ENCODE results near the gene GH1.
A peak's percentile ranks its signal among the peaks of the same experiment; 100 is the strongest.

The GH1 gene

DNA sequence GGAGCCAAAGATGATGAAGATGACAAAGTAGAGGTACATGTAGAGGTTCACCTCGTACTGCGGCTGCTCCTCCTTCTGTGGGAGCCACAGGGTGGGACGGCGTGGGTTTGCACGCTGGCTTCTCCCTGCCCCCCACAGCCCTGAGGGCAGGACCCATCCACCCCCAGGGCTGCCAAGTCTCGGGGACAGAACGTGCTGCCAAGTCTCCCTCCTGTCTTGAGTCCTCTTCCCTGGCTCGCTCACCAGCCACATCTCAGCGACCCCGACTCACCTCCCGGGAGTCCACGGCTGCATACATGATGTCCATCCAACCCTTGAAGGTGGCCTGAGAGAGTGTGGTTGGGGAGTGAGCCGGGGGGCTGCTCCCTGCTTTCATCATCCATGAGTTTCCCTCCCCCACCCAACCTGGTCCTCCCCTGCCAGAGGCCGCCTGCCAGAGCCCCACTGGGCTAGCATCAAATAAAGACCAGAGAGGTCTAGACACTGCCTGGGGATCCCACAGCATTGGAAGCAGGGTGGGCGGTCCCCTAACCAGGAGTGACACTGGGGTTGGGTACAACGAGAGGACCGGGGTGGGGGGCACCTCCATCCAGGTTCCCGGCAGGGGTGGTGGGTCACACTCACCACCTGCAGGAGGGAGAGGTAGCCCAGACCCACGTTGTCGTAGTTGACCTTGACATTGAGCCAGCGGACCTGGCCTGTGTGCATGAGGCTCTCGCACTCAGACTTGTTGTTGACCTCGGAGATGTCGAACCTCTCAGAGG is 26.3 kb upstream of the GH1 start:
- DNase-seq (ENCODE audit: low read depth) = no peak

DNA sequence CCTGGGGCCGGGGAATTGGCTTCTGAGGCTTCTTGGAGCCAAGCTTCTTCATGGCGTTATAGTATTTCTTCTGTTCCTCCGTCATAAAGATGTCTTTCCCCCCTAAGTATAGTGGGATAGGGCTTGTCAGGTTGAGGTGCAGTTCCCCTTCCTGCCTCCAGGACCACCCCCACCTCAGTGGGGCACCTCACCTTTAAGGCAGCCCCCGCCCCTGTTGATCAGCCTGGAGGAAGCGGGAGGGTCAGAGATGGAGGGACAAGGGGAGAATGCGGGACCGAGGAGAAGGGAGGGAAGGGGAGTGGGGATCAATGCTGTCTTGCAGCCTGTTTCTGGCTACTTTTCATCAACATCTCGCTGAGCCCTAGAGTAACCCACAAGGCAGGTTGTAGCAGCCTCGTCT is 25.1 kb upstream of the GH1 start:
- DNase-seq (ENCODE audit: low read depth) = no peak

DNA sequence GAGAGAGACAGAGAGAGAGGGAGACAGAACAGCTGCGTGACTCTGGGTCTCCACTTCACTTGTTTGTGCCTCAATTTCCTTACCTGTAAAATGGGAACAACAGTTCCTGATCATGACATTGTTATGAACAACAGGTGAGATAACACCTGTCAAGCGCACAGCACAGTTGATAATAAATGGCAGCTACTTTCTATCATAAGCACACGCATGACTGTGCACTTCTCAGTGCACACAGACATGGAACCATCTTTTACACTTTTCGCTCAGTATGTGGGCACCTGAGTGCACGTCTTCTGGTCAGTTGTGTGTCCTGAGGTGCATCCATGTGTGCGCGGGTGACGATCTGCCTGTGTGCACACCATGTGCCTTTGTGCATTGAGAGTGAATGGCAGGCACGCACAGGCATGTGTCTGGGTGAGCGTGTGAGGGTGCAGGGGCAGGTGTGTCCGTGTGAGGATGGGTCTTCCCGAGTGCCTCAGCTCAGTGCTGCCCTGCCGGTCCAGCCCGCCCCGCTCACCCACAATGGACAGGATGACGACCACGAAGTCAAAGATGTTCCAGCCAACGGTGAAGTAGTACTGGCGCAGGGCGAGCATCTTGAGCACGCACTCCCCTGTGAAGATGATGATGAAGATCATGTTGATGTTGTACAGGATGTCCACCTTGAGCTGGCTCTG is 23.8 kb upstream of the GH1 start:
- DNase-seq (ENCODE audit: low read depth) = no peak

DNA sequence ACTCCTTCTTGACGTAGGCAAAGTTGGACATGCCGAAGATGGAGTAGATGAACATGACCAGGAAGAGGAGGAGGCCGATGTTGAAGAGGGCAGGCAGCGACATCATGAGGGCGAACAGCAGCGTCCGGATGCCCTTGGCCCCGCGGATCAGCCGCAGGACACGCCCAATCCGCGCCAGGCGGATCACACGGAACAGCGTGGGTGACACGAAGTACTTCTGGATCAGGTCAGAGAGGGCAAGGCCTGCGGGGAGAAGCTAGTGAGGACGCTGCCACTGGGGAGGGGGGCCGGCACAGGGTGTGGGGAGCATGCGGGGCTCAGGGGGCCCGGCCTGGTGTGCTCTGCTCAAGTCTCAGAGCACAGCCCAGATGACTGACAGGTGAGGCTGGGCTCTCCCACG is 23.1 kb upstream of the GH1 start:
- no peak for DNase-seq (ENCODE audit: low read depth)

DNA sequence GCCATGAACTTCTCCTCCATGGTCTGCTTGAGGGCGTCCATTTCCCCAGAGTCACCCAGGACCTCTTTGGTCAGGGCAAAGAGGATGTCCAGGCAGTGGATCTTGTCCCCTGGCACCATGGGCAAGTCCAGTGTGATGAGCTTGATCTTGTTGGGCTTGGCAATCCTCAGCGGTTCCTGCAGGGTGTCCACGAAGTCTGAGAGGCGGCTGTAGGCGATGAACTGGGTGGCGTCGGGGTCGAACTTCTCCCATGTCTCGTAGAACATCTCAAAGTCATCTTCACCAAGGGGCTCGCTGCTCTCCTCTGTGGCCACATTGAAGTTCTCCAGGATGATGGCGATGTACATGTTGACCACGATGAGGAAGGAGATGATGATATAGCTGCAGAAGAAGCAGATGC is 22.5 kb upstream of the GH1 start:
- DNase-seq (ENCODE audit: low read depth) = no peak

DNA sequence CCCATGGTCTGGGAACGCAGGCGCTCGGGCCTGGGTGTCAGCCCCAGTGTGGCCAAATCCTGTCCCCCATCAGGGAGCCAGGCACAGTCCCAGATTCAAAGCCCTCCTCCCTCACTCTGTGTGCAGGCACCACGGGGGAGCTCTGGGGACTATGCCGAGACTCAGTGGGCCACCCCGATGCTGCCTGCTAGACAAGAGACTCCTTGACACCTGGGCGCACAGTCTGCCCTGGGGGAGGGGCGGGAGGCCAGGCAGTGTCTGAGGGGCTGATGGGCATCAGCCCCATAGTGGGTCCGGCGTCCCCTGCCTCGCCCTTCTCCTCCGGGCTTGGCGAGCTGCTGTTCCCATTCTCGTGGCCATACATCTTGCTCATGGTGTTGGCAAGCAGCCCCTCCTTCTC is 21.9 kb upstream of the GH1 start:
- DNase-seq (ENCODE audit: low read depth) = no peak

DNA sequence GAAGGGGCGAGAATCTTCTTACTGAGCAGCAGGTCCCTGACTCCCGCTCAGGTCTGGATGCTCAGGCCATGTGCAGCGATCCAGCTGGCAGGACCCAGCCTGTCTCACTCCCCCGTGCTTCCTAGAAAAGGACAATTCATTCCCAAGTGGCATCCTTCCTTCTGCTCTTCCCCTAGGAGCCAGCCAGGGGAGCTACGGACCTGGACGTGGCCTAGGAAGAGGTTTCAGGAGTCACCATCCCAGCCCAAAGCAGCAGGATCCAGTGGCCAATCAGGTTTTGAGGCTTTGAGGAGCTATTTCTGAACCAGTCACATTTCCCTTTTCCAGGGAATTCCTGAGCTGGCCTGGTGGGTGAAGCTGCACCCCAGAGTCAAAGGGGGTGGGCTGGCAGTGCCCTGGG is 21.2 kb upstream of the GH1 start:
- no peak for DNase-seq (ENCODE audit: low read depth)

DNA sequence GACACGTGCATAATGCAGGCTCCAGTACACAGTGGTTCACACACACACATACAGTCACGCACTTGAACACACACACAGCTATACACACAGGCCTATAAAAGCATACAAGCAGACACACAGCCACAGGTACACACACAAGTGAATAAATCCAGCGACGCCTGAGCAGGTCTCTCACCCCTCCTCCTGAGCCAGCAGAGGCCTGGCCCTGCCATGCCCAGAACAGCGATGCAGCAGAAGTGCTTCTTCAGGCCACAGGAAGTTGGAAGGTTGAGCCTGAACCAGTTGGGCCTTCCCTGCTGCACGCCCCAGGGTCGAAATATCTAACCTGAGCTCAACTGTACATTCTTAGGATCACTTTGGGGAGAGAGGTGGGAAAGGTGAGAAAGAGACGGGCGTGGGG is 20.8 kb upstream of the GH1 start:
- DNase-seq (ENCODE audit: low read depth) = no peak

DNA sequence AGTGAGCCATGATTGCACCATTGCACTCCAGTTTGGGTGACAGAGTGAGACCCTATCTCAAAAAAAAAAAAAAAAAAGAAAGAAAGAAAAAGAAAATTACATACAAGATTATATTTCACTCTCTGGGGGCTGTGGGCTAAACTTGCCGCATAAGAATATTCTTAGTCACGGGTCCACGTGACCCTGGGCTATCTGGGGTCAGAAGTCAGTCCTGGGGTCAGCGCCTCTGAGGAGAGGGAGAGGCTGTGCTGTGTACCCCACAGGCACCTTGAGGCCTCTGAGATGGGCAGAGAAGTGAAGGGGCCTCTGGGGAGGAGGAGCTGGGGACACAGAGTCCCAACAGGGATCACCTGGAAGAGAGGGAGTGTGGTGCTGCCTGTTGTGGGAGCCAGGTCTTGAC is 19.3 kb upstream of the GH1 start:
- DNase-seq (ENCODE audit: low read depth) = no peak

DNA sequence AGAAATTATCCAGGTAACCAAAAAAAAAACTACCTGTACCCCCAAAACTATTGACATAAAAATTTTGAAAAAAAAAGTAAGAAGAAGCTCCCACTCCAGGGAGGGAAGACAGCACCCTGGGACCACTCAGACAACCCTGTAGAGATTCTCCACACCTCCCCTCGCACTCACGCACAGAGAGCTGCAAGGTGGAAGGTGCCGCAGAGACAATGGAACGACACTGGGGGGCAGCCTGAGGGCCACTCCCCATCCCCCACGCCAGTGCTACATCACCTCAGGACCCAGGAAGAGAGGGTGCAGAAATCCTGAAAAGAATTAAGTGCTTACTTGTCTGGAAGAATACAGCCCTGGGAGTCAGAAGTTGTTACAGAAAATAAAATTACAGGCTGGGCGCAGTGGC is 18.7 kb upstream of the GH1 start:
- DNase-seq (ENCODE audit: low read depth) = no peak

DNA sequence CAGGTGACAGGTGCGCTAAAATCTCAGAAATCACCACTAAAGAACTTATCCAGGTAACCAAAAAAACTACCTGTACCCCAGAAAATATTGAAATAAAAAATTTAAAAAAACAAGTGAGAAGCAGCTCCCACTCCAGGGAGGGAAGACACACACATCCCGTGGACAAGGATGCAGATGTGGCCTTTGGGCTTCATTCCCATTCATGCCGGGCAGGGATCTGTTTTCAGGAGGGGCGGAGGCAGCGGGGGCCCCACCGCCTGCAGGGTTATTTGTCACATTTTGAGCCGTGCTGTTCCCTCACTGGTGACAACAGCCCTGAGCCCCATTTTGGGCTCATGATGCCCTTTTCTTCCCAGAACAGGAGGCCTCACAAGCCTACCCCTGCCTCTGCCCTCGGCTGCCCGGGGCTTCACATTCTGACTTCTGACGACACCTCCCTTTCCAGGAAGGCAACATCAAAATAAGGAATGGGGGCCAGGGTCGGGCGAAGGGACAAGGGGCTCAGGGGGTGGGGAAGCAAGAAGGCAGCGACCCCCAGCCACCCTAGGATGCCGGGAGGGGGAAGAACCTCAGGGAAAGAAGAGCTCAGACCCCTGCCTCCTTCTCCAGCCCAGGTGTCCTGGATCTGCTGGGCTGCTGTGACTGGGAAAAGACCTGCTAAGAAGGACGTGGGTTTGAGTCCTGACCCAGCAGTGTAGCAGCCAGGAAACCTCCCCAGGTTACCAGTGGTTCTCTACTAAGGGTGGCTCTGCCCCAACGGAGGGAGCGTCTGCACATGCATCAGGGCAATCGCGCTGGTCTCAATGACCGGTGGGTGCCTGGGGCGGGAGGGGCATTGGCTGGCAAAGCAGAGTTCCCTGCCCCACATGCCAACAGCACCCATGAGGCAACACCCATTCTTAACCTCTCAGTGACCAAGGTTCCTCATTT is 15.8 kb upstream of the GH1 start:
- DNase-seq (ENCODE audit: low read depth) = no peak

DNA sequence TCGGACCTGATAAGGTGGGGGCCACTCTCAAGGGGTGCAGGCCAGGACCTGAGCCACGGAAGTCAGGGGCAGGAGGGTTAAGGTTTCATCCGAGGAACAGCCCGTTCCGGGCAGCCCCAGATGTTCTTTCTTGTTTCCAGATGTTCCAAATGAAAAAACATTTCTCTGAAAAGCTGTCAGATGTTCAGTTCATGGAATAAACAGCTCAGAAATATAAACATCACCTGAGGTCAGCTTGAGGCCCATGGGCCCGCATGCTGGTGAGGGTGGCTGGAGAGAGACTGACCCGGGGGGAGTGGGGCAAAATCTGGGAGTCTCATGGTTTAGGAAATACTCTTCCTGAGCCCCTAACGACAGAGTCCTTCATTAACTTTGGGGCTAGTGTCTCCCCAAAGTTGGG is 15.0 kb upstream of the GH1 start:
- no peak for DNase-seq (ENCODE audit: low read depth)

DNA sequence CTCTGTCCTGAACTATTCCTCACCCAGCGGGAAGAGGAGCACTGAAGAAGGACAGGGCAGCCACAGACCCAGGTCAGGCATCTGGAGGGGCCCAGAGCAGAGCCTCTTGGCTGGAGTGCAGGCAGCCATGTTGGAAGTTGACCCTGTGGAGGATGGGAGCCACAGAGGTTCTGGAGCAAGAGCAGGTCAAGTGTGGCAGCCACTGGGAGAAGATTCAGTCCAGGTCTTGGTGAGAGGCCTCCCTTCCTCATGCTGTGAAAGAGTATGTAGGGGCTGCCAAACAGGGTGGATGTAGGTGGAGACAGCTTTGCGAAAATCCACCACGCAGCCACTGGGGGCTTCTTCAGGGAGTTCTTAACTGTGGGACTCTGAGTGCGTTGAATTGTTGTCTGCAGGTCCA is 14.1 kb upstream of the GH1 start:
- no peak for DNase-seq (ENCODE audit: low read depth)

DNA sequence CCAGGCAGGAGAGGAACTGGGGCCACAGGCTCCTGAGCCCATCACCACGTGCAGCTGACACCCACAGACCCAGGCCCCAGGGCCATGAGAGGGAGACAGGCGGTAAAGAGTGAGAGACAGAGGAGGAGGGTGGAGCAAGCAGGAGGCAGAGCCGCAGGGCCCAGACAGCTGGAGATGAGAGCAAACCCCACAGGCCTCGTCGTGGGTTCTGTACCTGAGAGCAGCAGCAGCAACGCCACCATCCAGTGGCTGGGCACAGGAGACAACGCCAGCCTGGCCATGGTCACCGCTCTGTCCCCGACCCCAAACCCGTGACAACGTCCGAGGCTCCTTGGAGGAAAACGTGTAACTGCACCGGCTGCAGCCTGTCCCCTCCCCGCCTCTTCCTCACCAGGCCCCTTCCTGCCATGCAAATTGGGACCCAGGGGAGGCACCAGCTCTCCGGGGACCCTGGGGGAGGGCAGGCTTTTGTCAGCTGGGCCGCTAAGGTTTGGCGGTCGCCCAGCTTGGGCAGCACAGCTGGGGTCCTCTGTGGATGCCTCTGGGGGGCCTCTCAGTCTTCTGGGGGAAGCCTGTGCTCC is 13.4 kb upstream of the GH1 start, which contains the start of gene CD79B:
Gene CD79B (minus strand): TSS at position 351 of the 581 bp plus-strand sequence. CDS start 70 bp downstream, at position 281.
- no peak for DNase-seq (ENCODE audit: low read depth)

DNA sequence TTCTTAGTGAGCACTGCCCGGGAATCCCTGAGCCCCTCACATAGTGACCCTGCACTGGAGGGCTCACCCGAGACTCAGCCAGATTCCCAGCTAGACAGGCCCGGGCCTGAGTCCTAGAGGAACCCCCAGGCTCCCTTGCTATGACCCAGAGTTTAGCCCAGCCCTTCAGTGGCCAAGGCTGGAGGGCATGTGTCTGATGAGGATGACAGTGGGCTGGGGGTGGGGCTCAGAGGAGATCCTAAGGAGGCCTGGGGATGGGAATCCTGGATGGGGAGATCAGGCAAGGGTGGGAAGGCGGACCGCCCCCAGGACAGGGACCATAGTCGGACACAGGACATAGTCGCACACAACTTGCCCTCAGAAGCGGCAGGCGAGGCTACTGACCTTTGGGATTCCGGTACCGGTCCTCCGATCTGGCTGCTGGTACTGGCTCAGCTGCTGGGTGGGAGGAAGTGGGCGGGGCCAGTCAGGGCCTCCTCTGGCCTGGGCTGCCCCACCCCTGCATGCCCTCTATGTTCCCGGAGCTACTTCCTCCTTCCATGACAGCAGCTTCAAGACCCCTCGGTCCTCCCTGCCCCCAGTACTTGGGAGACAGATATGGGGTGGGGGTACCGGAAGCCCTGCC is 12.4 kb upstream of the GH1 start:
- peak; percentile 43 for DNase-seq (ENCODE audit: low read depth)

DNA sequence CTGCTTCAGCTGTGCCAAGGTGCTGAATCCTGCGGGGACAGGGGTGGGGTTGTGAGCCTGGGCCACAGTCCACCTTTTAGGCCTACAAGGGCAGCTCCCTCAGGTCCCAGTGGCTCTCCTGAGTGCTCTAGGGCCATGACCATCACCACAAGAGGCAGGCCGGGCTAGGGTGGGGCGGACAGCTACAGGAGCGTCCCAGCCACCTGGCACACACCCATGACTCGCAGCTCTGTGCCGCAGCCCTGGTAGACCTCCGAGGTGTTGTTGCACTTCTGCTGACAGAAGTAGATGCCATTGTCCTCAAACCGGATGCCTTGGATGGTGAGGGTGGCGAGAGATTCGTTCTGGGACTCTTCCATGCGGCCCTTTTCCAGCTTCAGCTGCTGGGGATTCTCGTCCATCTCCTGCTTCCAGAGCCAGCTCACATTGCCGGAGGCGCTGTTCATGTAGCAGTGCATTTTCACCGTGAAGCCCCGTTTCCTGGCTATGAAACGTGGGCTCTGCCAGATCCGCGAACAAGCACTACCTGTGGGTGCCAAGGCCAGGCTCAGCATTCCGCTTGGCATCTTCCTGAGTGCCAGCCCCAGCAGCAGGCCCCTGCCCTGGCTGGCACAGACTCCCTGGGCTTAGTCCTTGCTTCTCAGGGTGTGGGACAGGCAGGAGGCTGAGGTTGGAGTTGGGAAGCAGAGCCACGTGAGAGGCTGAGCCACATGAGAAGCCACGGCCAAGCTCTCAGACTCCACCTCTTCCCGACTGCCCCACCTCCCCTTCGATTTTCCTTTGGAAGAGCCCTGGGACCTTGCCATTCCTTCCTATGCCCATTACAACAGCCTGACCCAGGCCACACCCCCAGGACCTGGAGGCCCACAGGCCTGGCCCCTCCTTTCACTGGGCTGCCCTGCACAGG is 11.5 kb upstream of the GH1 start:
- no peak for DNase-seq (ENCODE audit: low read depth)

DNA sequence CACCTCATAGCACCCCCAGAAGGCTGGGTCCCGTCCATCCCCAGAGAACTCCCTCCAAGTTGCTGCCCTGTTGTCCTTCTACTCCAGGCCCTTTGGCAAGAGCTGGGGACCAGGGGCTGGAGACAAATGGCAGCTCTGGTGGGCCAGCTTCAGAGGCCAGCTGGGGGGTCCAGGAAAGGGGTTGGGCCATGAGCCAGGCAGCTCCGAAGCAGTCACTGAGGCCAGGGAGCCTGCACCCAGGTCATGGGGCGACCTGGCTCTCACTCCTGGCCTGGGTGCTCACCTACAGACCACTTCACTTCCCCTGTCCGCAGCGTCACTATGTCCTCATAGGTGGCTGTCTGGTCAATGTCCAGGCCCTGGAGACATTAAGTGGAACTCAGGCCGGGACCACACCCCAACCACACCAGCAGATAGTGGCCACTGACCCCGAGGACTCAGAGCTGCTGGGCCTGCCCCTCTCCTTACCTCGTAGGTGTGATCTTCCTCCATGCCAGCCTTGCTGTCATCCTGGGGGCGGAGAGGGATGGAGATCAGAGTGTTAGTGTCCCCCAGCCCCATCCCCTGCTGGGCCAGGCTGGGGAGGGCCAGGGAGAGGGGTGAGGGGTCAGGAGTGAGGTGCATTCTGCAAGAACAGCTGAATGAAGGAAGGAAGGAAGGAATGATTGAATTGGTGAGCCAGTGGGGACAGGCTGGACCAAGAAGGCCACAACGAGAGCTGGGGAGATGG is 10.5 kb upstream of the GH1 start:
- no peak for DNase-seq (ENCODE audit: low read depth)

DNA sequence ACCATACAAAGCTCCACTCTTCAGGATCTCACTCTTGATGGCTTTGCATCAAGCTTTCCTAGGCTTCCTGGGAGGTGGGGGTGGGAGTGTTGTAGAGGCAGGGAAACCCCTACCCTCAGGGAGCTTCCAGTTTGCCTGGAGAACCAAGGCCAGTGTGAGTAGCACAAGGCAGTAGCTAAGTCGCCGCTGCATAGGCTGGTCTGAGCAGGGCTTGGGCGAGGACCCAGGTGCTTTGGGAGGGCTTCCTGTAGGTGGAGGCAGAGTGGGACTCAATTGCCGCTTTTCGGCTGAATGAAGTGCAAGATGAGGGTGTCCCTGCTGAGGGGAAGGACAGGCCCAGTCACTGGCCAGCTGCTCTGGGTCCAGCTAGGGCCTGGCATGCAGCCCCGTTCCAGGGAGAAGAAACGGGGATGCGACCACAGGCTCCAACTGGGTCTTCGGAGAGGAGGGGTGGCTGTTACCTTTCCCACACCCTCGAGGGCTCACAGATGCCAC is 9.6 kb upstream of the GH1 start:
- DNase-seq (ENCODE audit: low read depth) = no peak

DNA sequence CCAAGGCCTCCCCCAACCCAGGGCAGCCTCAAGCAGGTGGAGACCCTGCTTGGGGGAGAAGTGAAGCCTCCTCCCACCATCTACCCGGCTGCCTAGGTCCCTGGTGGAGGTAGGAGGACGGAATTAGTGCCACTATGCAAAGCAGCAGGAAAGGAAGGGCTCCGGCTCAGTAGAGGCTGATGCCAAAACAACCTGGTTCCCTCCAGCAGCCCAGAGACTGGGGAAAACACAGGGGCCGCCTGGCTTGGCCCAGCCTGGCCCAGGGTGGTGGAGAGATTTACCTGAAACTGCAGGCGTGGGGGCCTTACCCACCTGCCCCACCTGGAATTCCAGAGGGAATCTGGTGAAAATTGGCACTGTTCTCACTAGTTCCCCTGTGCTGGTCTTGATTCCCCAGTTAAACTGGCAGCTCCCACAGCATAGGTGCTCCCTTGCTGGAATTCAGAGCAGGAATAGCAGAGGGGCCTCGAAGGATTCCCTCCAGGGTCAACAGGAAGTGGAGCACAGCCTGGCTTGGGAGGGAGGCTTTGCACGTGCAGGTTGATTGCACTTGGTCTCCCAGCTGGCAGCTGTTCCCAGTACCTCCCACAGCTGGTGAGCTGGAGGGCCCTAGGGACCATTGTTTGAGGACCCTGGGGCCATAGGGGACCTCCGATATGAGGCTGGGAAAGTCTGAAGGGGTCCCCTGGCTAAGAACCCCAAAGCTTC is 9.0 kb upstream of the GH1 start:
- no peak for DNase-seq (ENCODE audit: low read depth)
